Left ventricle myocardium inferior (tissue), 1 donor: ENCODE data around the gene ZNF593. TPM values are rescaled to one million over a fixed set of nuclear protein-coding genes. Genes with fewer than 3 reads are reported as not detected.

Source experiments
- DNase-seq: peaks from one replicate; pipeline ENCODE4 v3.0.0-alpha.2; 2020
- H3K27ac ChIP-seq: fragments of 200-600 bp; replicated peaks from 2 replicates; pipeline ENCODE4 v1.8.0; 2021
- H3K27me3 ChIP-seq: fragments of 200-600 bp; 2 replicates; pipeline ENCODE4 v1.8.0; 2021; ENCODE audit warnings: low read depth
- H3K36me3 ChIP-seq: fragments of 200-600 bp; 2 replicates; pipeline ENCODE4 v1.8.0; 2021
- H3K4me1 ChIP-seq: fragments of 200-600 bp; 2 replicates; pipeline ENCODE4 v1.8.0; 2021
- H3K4me3 ChIP-seq: fragments of 200-600 bp; 2 replicates; pipeline ENCODE4 v1.8.0; 2021; ENCODE audit warnings: mild to moderate bottlenecking, moderate library complexity
- H3K9me3 ChIP-seq: fragments of 200-600 bp; replicated peaks from 2 replicates; pipeline ENCODE4 v1.8.0; 2021
- CTCF ChIP-seq: fragments of 200-600 bp; IDR thresholded peaks from 2 replicates; pipeline ENCODE4 v1.8.0; 2021; ENCODE audit warnings: antibody characterized with exemption, mild to moderate bottlenecking, borderline replicate concordance
- intact Hi-C: fragments of 100-400 bp; cut with micrococcal nuclease; formaldehyde crosslinking; loops from one replicate; pipeline ENCODE4 v1.11.0; 2022
- total RNA-seq: library from RNA; stranded (reverse); fragmentation: NEBNext Ultra II Directional; extraction: Animal tissue kit (Norgen Biotek cat#: 25700); gene quantifications from one replicate; pipeline ENCODE4 v1.2.1, GENCODE V29; 2021
- donor health status: DM: no; HTN: yes; CAD: no; lungs with severe emphysema.

Gene ZNF593
- total RNA-seq, 1 donor from 2014 or later = 13.7 TPM

GRCh38 chr1:26191739-26192138, 22.0 kb downstream of the ZNF593 start:
- Histone ChIP-seq H3K4me3 (no peak overlapping the region), H3K36me3 (peaks cover 3% of the 10 kb centered on the region), H3K4me1 (no peaks in the 10 kb centered on the region), H3K27me3 (no peaks in the 10 kb centered on the region), H3K27ac (no peak overlapping the region), H3K9me3 (no peaks in the 10 kb centered on the region)
- no peak for DNase-seq
- no peak for TF ChIP-seq CTCF
- intact Hi-C loops = no loop called here

GRCh38 chr1:26195805-26196204, 26.1 kb downstream of the ZNF593 start:
- H3K4me3 ChIP-seq = no peak overlapping the region
- no peaks in the 10 kb centered on the region for H3K9me3 ChIP-seq
- no peak for DNase-seq
- peaks cover 11% of the 10 kb centered on the region for H3K27me3 ChIP-seq
- H3K27ac ChIP-seq = no peak overlapping the region
- intact Hi-C loops = no loop called here
- TF ChIP-seq CTCF = no peak
- no peaks in the 10 kb centered on the region for H3K36me3 ChIP-seq
- H3K4me1 ChIP-seq = peaks cover under 1% of the 10 kb centered on the region

- no peak for DNase-seq
- H3K9me3 ChIP-seq = no peaks in the 10 kb centered on the region
- H3K27ac ChIP-seq = no peak overlapping the region
- intact Hi-C loops = no loop called here
- H3K27me3 ChIP-seq = peaks cover 11% of the 10 kb centered on the region
- H3K4me1 ChIP-seq = peaks cover 13% of the 10 kb centered on the region
- TF ChIP-seq CTCF = no peak
- no peaks in the 10 kb centered on the region for H3K36me3 ChIP-seq
- no peak overlapping the region for H3K4me3 ChIP-seq
These were observed 27.6 kb downstream of the ZNF593 start for GRCh38 chr1:26197301-26197700.

- TF ChIP-seq CTCF = no peak
- Histone ChIP-seq H3K4me3 (no peak overlapping the region), H3K27ac (no peak overlapping the region), H3K36me3 (no peaks in the 10 kb centered on the region), H3K9me3 (no peaks in the 10 kb centered on the region), H3K27me3 (peaks cover 11% of the 10 kb centered on the region), H3K4me1 (peaks cover 13% of the 10 kb centered on the region)
- no peak for DNase-seq
- intact Hi-C loops = no loop called here
These were observed 28.1 kb downstream of the ZNF593 start for GRCh38 chr1:26197813-26198212.

GRCh38 chr1:26200413-26200812, 30.7 kb downstream of the ZNF593 start:
- no peak for TF ChIP-seq CTCF
- peaks cover 13% of the 10 kb centered on the region for H3K4me1 ChIP-seq
- peaks cover 11% of the 10 kb centered on the region for H3K27me3 ChIP-seq
- no peak overlapping the region for H3K27ac ChIP-seq
- intact Hi-C loops = no loop called here
- H3K36me3 ChIP-seq = no peaks in the 10 kb centered on the region
- H3K4me3 ChIP-seq = no peak overlapping the region
- no peaks in the 10 kb centered on the region for H3K9me3 ChIP-seq
- no peak for DNase-seq
